Activated CD8-positive, alpha-beta T cell treated with anti-CD3 and anti-CD28 coated beads for 36 hours (primary cell): ENCODE measurements around the gene CEP120. TPM values are rescaled to one million over a fixed set of nuclear protein-coding genes. Genes with fewer than 3 reads are reported as not detected.

Experiments
- ATAC-seq: fragments of 200-7000 bp; cut with Tn5 transposase; one replicate; pipeline ENCODE4 v1.10.0; 2021; ENCODE audit warnings: mild to moderate bottlenecking, moderate library complexity
- CTCF ChIA-PET: fragments of 350-600 bp; sonication (Branson Sonifier 250); formaldehyde crosslinking; loops from one replicate; lab custom pipeline; 2021; ENCODE audit warnings: antibody characterized with exemption; lab: Charles Lee
- POLR2A ChIA-PET: fragments of 350-600 bp; sonication (Branson Sonifier 250); formaldehyde crosslinking; loops from one replicate; lab custom pipeline; 2021; ENCODE audit warnings: antibody characterized with exemption; lab: Charles Lee
- DNase-seq: peaks from one replicate; pipeline ENCODE4 v3.0.0-alpha.2; 2020
- H3K27ac Mint-ChIP-seq: one replicate; pipeline ENCODE4 v1.8.0; 2021; ENCODE audit warnings: mild to moderate bottlenecking, mixed read lengths
- H3K27me3 Mint-ChIP-seq: one replicate; pipeline ENCODE4 v1.8.0; 2021; ENCODE audit warnings: mixed read lengths
- H3K36me3 Mint-ChIP-seq: one replicate; pipeline ENCODE4 v1.8.0; 2021; ENCODE audit warnings: low read depth, mixed read lengths
- H3K4me1 Mint-ChIP-seq: one replicate; pipeline ENCODE4 v1.8.0; 2021; ENCODE audit warnings: low read depth, mixed read lengths
- H3K4me3 Mint-ChIP-seq: one replicate; pipeline ENCODE4 v1.8.0; 2021; ENCODE audit warnings: mild to moderate bottlenecking, moderate library complexity, mixed read lengths
- H3K9me3 Mint-ChIP-seq: one replicate; pipeline ENCODE4 v1.8.0; 2021; ENCODE audit warnings: mixed read lengths
- intact Hi-C: fragments of 100-400 bp; cut with micrococcal nuclease; formaldehyde crosslinking; loops from one replicate; pipeline ENCODE4 v1.10.0; 2022
- total RNA-seq, 2 experiments: library from RNA; stranded (reverse); gene quantifications; one replicate each; pipeline ENCODE4 v1.2.3, GENCODE V29; 2021
- TF ChIP-seq, protein P1 (sequence below): fragments of 200-600 bp; IDR thresholded peaks from one replicate; pipeline ENCODE4 v1.8.0; 2022; ENCODE audit warnings: antibody characterized with exemption, mild to moderate bottlenecking

The CEP120 gene
- total RNA-seq, 2 experiments from 2014 or later = 22.6 to 28.3 TPM

DNA sequence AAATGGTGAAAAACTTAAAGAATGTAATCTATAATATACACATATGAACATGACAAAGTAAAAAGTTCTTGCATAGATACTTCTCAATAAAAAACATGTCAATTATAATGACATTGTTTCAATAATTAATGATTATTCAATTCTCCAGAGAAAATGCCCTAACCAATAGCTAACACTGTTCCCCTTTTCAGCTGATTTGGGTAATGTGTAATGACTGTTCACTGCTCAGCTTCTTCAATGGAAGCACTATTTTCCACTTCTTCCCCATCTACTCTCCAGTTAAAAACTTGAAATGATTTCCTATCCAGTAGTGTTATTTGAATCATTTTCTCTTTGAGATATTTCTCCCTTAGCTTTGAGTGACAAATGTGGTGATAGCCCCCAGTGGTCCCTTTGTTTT is 62.3 kb downstream of the CEP120 start:
- Mint-ChIP-seq H3K9me3 (peaks cover 2% of the 10 kb centered on the region), H3K36me3 (peaks cover 42% of the 10 kb centered on the region), H3K27ac (no peak overlapping the region), H3K4me3 (no peak overlapping the region), H3K4me1 (no peaks in the 10 kb centered on the region), H3K27me3 (no peaks in the 10 kb centered on the region)
- intact Hi-C loops = no loop called here
- TF ChIP-seq, protein P1, sequence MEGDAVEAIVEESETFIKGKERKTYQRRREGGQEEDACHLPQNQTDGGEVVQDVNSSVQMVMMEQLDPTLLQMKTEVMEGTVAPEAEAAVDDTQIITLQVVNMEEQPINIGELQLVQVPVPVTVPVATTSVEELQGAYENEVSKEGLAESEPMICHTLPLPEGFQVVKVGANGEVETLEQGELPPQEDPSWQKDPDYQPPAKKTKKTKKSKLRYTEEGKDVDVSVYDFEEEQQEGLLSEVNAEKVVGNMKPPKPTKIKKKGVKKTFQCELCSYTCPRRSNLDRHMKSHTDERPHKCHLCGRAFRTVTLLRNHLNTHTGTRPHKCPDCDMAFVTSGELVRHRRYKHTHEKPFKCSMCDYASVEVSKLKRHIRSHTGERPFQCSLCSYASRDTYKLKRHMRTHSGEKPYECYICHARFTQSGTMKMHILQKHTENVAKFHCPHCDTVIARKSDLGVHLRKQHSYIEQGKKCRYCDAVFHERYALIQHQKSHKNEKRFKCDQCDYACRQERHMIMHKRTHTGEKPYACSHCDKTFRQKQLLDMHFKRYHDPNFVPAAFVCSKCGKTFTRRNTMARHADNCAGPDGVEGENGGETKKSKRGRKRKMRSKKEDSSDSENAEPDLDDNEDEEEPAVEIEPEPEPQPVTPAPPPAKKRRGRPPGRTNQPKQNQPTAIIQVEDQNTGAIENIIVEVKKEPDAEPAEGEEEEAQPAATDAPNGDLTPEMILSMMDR = no peak
- no peak for ATAC-seq
- CTCF ChIA-PET = no interaction called here
- POLR2A ChIA-PET = no interaction called here
- DNase-seq = no peak

DNA sequence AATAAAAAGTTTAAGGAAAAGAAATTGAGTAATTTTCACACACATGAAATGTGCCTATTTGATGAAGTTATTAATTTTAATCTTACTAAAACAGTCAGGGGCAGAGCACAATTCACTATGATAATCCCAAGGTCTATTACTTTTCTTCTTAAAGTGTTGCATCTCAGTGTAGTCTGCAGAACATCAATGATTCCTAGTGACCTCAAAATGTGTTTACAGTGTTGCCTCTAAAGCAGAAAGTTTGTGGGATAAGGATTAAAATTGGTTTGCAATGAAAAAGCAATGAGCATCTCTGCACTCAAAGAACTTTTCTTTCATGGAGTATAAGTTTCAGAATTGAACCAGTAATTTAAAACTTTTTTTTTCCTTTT is 63.0 kb downstream of the CEP120 start:
- intact Hi-C loops = no loop called here

DNA sequence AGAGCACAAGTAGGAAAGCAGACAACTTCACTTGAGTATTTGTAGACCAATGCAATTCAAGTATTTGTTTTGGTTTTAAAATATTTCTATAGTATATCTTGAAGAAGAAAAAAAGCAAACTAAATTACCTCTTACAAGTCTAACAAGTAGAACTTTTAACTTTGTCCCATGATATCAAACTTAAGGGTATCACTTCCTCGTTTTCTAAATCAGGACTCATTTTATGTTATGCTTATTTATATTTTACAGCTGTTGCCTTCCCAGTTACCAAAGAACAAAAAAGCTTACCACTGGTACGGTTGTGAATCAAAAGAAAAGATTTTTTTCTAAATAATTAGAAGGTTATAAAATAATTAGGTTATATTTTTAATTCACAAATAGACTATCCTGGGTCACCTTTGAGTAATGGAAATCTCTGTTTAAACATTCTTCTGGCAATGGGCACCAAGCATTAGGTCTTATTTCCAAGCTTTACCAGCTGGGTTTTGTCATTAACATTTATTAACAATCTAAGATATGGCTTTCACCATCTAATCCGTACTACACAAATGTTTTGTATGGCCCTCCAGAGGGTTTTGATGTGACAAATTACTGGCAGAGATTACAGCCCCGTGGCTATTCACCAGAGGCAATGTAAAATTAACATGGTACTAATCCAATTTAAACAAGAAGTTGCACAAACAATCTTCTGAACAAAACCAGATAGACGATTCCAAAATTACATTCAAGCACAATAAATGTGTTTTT is 63.6 kb downstream of the CEP120 start:
- CTCF ChIA-PET = no interaction called here
- POLR2A ChIA-PET = no interaction called here
- Mint-ChIP-seq H3K4me3 (no peak overlapping the region), H3K27me3 (no peaks in the 10 kb centered on the region), H3K36me3 (peaks cover 45% of the 10 kb centered on the region), H3K9me3 (peaks cover 2% of the 10 kb centered on the region), H3K4me1 (no peaks in the 10 kb centered on the region), H3K27ac (no peak overlapping the region)
- ATAC-seq (no peak), DNase-seq (no peak)
- intact Hi-C loops = no loop called here
- TF ChIP-seq, protein P1 = no peak

More for the DNA sequence above, 63.0 kb downstream of the CEP120 start:
- ChIA-PET CTCF (no interaction called here), POLR2A (no interaction called here)
- Mint-ChIP-seq H3K27ac (no peak overlapping the region), H3K4me3 (no peak overlapping the region), H3K27me3 (no peaks in the 10 kb centered on the region), H3K36me3 (peaks cover 44% of the 10 kb centered on the region), H3K4me1 (no peaks in the 10 kb centered on the region), H3K9me3 (peaks cover 2% of the 10 kb centered on the region)
- TF ChIP-seq, protein P1 = no peak
- ATAC-seq = no peak
- DNase-seq = no peak

DNA sequence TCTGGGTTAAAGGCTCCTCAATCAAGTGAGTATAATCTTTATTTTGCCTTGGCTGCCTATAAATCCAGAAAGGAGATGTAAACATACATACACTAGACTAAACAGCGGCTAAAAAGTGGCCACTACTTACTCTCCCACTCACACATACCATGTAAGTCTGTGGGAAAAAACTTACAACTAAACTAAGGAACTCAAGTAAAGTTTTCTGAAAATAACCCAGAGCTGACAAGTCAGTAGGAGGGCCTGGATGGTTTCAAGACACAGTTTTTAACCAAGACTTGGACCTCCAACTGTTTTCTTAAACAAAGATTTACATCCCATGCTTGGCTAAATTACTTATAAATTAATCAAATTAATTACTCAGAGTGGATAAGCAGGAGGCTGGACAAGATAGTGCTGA is 64.5 kb downstream of the CEP120 start:
- ATAC-seq = no peak
- Mint-ChIP-seq H3K4me3 (no peak overlapping the region), H3K36me3 (peaks cover 45% of the 10 kb centered on the region), H3K27me3 (no peaks in the 10 kb centered on the region), H3K9me3 (peaks cover 2% of the 10 kb centered on the region), H3K4me1 (no peaks in the 10 kb centered on the region), H3K27ac (no peak overlapping the region)
- intact Hi-C loops = no loop called here
- CTCF ChIA-PET = interaction anchor here (0.9 kb wide), 1 partner anchor 14 kb away, joined by 3 read pairs; no protein-coding TSS in a partner anchor
- no peak for DNase-seq
- POLR2A ChIA-PET = no interaction called here
- TF ChIP-seq, protein P1 = no peak

DNA sequence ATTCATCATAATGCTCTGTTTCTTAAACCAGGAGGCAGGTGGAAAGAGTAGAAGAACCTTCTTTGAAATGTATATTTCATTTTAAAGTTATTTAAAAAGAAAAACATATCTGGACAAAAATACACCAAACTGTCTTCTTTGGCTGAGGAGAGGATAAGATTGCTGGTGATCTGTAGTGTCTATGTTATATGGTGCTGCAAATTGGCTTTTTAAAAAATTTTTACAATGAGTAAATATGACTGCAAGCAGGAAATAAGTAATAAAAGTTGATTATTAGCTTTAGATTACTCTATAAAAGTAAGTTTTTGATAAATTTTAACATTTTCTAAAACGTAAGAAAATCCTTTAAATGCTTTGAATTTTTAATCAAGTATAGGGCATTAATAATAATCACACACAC is 64.9 kb downstream of the CEP120 start:
- Mint-ChIP-seq H3K36me3 (peaks cover 45% of the 10 kb centered on the region), H3K4me3 (no peak overlapping the region), H3K27ac (no peak overlapping the region), H3K4me1 (no peaks in the 10 kb centered on the region), H3K9me3 (peaks cover 2% of the 10 kb centered on the region), H3K27me3 (no peaks in the 10 kb centered on the region)
- ATAC-seq (no peak), DNase-seq (no peak)
- TF ChIP-seq, protein P1 = no peak
- POLR2A ChIA-PET = no interaction called here
- CTCF ChIA-PET = interaction anchor here (0.9 kb wide), 1 partner anchor 13 kb away, joined by 3 read pairs; no protein-coding TSS in a partner anchor
- intact Hi-C loops = no loop called here
